ENCODE data around the gene GALNT12.

Gene GALNT12

DNA sequence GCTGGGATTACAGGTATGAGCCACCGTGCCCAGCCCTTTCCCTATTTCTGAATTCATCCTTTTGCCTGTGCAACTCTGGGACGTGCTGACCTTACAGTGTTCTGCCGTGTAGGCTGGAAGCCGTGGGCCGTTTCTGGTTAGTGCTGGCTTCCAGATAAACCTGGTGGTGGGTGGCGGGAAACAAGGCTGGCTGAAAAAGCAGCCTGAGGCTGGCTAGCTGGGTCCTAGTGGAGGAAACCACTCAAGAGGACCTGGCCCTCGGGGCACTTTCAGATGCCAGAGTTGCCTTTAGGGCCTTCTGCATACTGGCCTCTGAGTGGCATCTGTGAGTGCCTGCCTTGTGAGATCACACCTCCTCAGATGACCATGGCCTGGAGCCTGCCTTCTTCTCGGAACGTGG lies 26.9 kb downstream of the GALNT12 start:
- H3K36me3 ChIP-seq (ENCODE audit: low read depth) = no peaks in the 10 kb centered on the region
- H3K4me1 ChIP-seq (ENCODE audit: insufficient read depth, poor library complexity, severe bottlenecking) = no peaks in the 10 kb centered on the region
- no peak for DNase-seq (ENCODE audit: low spot score)
- H3K4me3 ChIP-seq (ENCODE audit: severe bottlenecking) = no peak overlapping the region
- no peak overlapping the region for H3K27ac ChIP-seq (ENCODE audit: poor library complexity, severe bottlenecking)
- TF ChIP-seq, protein P1, sequence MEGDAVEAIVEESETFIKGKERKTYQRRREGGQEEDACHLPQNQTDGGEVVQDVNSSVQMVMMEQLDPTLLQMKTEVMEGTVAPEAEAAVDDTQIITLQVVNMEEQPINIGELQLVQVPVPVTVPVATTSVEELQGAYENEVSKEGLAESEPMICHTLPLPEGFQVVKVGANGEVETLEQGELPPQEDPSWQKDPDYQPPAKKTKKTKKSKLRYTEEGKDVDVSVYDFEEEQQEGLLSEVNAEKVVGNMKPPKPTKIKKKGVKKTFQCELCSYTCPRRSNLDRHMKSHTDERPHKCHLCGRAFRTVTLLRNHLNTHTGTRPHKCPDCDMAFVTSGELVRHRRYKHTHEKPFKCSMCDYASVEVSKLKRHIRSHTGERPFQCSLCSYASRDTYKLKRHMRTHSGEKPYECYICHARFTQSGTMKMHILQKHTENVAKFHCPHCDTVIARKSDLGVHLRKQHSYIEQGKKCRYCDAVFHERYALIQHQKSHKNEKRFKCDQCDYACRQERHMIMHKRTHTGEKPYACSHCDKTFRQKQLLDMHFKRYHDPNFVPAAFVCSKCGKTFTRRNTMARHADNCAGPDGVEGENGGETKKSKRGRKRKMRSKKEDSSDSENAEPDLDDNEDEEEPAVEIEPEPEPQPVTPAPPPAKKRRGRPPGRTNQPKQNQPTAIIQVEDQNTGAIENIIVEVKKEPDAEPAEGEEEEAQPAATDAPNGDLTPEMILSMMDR (IDR thresholded peaks at IDR 0.05; ENCODE audit: poor library complexity, severe bottlenecking) = no peak
- H3K27me3 ChIP-seq (ENCODE audit: insufficient read depth, poor library complexity, severe bottlenecking) = no peaks in the 10 kb centered on the region
- H3K9me3 ChIP-seq (ENCODE audit: severe bottlenecking) = no peaks in the 10 kb centered on the region
- ATAC-seq (ENCODE audit: low read depth) = no peak

GRCh38 chr9:98836206-98836605 lies 28.7 kb downstream of the GALNT12 start:
- TF ChIP-seq, protein P1 (IDR thresholded peaks at IDR 0.05; ENCODE audit: poor library complexity, severe bottlenecking) = no peak
- Histone ChIP-seq H3K36me3 (ENCODE audit: low read depth) (no peaks in the 10 kb centered on the region), H3K4me1 (ENCODE audit: insufficient read depth, poor library complexity, severe bottlenecking) (no peaks in the 10 kb centered on the region)

GRCh38 chr9:98837516-98837915 lies 30.0 kb downstream of the GALNT12 start:
- TF ChIP-seq, protein P1 (IDR thresholded peaks at IDR 0.05; ENCODE audit: poor library complexity, severe bottlenecking) = no peak
- no peak for ATAC-seq (ENCODE audit: low read depth)

More at GRCh38 chr9:98836206-98836605, 28.7 kb downstream of the GALNT12 start:
- no peaks in the 10 kb centered on the region for H3K9me3 ChIP-seq (ENCODE audit: severe bottlenecking)
- no peaks in the 10 kb centered on the region for H3K27me3 ChIP-seq (ENCODE audit: insufficient read depth, poor library complexity, severe bottlenecking)
- DNase-seq (ENCODE audit: low spot score) = no peak
- no peak for ATAC-seq (ENCODE audit: low read depth)
- H3K27ac ChIP-seq (ENCODE audit: poor library complexity, severe bottlenecking) = no peak overlapping the region
- H3K4me3 ChIP-seq (ENCODE audit: severe bottlenecking) = no peak overlapping the region

DNA sequence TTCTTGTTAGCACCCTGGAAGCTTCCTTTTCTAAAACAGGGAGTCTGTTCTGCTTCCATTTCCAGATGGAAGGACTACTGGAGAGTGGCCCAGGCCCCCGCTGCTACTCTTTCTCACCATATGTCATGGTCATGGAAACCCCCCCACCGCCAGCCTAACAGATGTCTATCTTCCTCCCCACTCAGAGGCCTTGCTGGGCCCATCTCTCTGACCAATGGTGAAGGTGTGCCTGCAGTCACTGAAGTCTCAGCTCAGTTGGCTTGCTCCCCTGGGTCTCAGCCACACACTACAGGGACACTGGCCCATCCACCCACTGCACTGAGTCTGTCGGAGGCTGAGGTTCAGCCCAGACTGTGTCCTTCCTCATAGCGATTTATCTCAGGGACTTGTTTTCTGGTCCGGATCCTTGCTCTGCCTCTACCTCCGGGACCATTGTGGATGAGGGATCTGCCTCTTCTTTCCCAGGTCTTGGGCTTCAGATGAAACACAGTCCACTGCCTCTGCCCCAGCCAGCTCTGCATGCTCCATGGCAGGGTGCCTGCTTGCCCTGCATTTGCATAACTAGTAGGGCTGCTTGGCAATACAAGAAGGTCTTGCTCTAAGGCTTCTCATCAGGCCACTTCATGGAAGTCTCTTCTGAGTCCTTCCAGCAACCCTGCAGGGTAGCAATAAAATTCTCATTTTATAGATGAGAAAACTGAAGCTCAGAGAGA lies 30.8 kb downstream of the GALNT12 start:
- no peaks in the 10 kb centered on the region for H3K27me3 ChIP-seq (ENCODE audit: insufficient read depth, poor library complexity, severe bottlenecking)
- TF ChIP-seq, protein P1 (IDR thresholded peaks at IDR 0.05; ENCODE audit: poor library complexity, severe bottlenecking) = no peak
- no peak for DNase-seq (ENCODE audit: low spot score)
- H3K9me3 ChIP-seq (ENCODE audit: severe bottlenecking) = no peaks in the 10 kb centered on the region
- H3K4me1 ChIP-seq (ENCODE audit: insufficient read depth, poor library complexity, severe bottlenecking) = no peaks in the 10 kb centered on the region
- H3K4me3 ChIP-seq (ENCODE audit: severe bottlenecking) = no peak overlapping the region
- no peak for ATAC-seq (ENCODE audit: low read depth)
- no peaks in the 10 kb centered on the region for H3K36me3 ChIP-seq (ENCODE audit: low read depth)
- no peak overlapping the region for H3K27ac ChIP-seq (ENCODE audit: poor library complexity, severe bottlenecking)

More at GRCh38 chr9:98837516-98837915, 30.0 kb downstream of the GALNT12 start:
- no peaks in the 10 kb centered on the region for H3K36me3 ChIP-seq (ENCODE audit: low read depth)
- H3K27ac ChIP-seq (ENCODE audit: poor library complexity, severe bottlenecking) = no peak overlapping the region
- no peaks in the 10 kb centered on the region for H3K4me1 ChIP-seq (ENCODE audit: insufficient read depth, poor library complexity, severe bottlenecking)
- H3K9me3 ChIP-seq (ENCODE audit: severe bottlenecking) = no peaks in the 10 kb centered on the region
- H3K27me3 ChIP-seq (ENCODE audit: insufficient read depth, poor library complexity, severe bottlenecking) = no peaks in the 10 kb centered on the region
- H3K4me3 ChIP-seq (ENCODE audit: severe bottlenecking) = no peak overlapping the region
- DNase-seq (ENCODE audit: low spot score) = no peak

- no peaks in the 10 kb centered on the region for H3K36me3 ChIP-seq (ENCODE audit: low read depth)
- DNase-seq (ENCODE audit: low spot score) = no peak
- H3K4me1 ChIP-seq (ENCODE audit: insufficient read depth, poor library complexity, severe bottlenecking) = no peaks in the 10 kb centered on the region
- H3K27ac ChIP-seq (ENCODE audit: poor library complexity, severe bottlenecking) = no peak overlapping the region
- ATAC-seq (ENCODE audit: low read depth) = no peak
- TF ChIP-seq, protein P1 (IDR thresholded peaks at IDR 0.05; ENCODE audit: poor library complexity, severe bottlenecking) = no peak
- H3K4me3 ChIP-seq (ENCODE audit: severe bottlenecking) = no peak overlapping the region
- H3K9me3 ChIP-seq (ENCODE audit: severe bottlenecking) = no peaks in the 10 kb centered on the region
- no peaks in the 10 kb centered on the region for H3K27me3 ChIP-seq (ENCODE audit: insufficient read depth, poor library complexity, severe bottlenecking)
Observed at GRCh38 chr9:98838868-98839565, 31.5 kb downstream of the GALNT12 start.

Measured in RWPE2 (cell line).